IPS DF 6.9 (cell line): ENCODE results near the gene C1orf74.

Source experiments
- DNase-seq: peaks from one replicate; pipeline ENCODE4 v3.0.0-alpha.2; 2013; ENCODE audit warnings: low read depth, low spot score
- H3K27ac ChIP-seq: one replicate; pipeline ENCODE4 v1.5.1; 2013; ENCODE audit warnings: low read length, control low read depth
- H3K27me3 ChIP-seq: 2 replicates; pipeline ENCODE4 v1.6.1; 2013; ENCODE audit warnings: mild to moderate bottlenecking, low read length; ENCODE audit not compliant: control insufficient read depth, insufficient read depth
- H3K36me3 ChIP-seq: 2 replicates; pipeline ENCODE4 v1.6.1; 2013; ENCODE audit warnings: low read length; ENCODE audit not compliant: control insufficient read depth, insufficient read depth
- H3K4me1 ChIP-seq: 2 replicates; pipeline ENCODE4 v1.6.1; 2013; ENCODE audit warnings: low read length; ENCODE audit not compliant: control insufficient read depth, insufficient read depth
- H3K4me3 ChIP-seq: 2 replicates; pipeline ENCODE4 v1.5.1; 2013; ENCODE audit warnings: mild to moderate bottlenecking, low read length
- H3K9me3 ChIP-seq: 2 replicates; pipeline ENCODE4 v1.6.1; 2013; ENCODE audit warnings: low read length, inconsistent platforms; ENCODE audit not compliant: control insufficient read depth, insufficient read depth
- WGBS: extraction: QIAGEN DNeasy Blood & Tissue Kit; methylation state at CpG from one replicate; pipeline ENCODE4 v1.1.7; 2013; ENCODE audit warnings: mixed read lengths, missing lambda C conversion rate; ENCODE audit not compliant: insufficient read length, insufficient coverage; 5-methylcytosine and 5-hydroxymethylcytosine counted together

C1orf74 gene

GRCh38 chr1:209790286-209791193, 6.2 kb upstream of the C1orf74 start:
- peaks cover 8% of the 10 kb centered on the region; the same call in 1 of the 2 replicates for H3K36me3 ChIP-seq
- no peaks in the 10 kb centered on the region for H3K9me3 ChIP-seq
- no peak overlapping the region for H3K27ac ChIP-seq
- no peak for DNase-seq
- no peak overlapping the region for H3K4me3 ChIP-seq
- no CpG with 5 or more reads among the region's 10 CpGs for WGBS
- H3K4me1 ChIP-seq: no peaks in the 10 kb centered on the region
- H3K27me3 ChIP-seq: no peaks in the 10 kb centered on the region

- H3K27me3 ChIP-seq: no peaks in the 10 kb centered on the region
- H3K36me3 ChIP-seq: peaks cover 8% of the 10 kb centered on the region; the same call in 1 of the 2 replicates
- no CpG with 5 or more reads among the region's 1 CpG for WGBS
- H3K4me3 ChIP-seq: no peak overlapping the region
- no peak overlapping the region for H3K27ac ChIP-seq
- H3K9me3 ChIP-seq: no peaks in the 10 kb centered on the region
- peaks cover 1% of the 10 kb centered on the region; the same call in 1 of the 2 replicates for H3K4me1 ChIP-seq
- no peak for DNase-seq
These were observed 4.9 kb upstream of the C1orf74 start for GRCh38 chr1:209789245-209789644.

GRCh38 chr1:209787551-209787950, 3.2 kb upstream of the C1orf74 start:
- Histone ChIP-seq H3K27ac (no peak overlapping the region), H3K9me3 (no peaks in the 10 kb centered on the region), H3K27me3 (no peaks in the 10 kb centered on the region), H3K36me3 (peaks cover 8% of the 10 kb centered on the region; the same call in 1 of the 2 replicates), H3K4me3 (no peak overlapping the region), H3K4me1 (peaks cover 1% of the 10 kb centered on the region; the same call in 1 of the 2 replicates)
- DNase-seq: no peak
- no CpG with 5 or more reads among the region's 2 CpGs for WGBS

- H3K27me3 ChIP-seq: no peaks in the 10 kb centered on the region
- peaks cover 1% of the 10 kb centered on the region; the same call in 1 of the 2 replicates for H3K4me1 ChIP-seq
- H3K4me3 ChIP-seq: no peak overlapping the region
- no peak for DNase-seq
- no CpG with 5 or more reads among the region's 4 CpGs for WGBS
- H3K9me3 ChIP-seq: no peaks in the 10 kb centered on the region
- peaks cover 8% of the 10 kb centered on the region; the same call in 1 of the 2 replicates for H3K36me3 ChIP-seq
- no peak overlapping the region for H3K27ac ChIP-seq
These were observed 1.8 kb upstream of the C1orf74 start for GRCh38 chr1:209786146-209786545.

- H3K27me3 ChIP-seq: no peaks in the 10 kb centered on the region
- H3K4me1 ChIP-seq: peaks cover 1% of the 10 kb centered on the region; the same call in 1 of the 2 replicates
- no CpG with 5 or more reads among the region's 4 CpGs for WGBS
- H3K4me3 ChIP-seq: no peak overlapping the region
- H3K27ac ChIP-seq: no peak overlapping the region
- no peaks in the 10 kb centered on the region for H3K9me3 ChIP-seq
- DNase-seq: no peak
- H3K36me3 ChIP-seq: peaks cover 8% of the 10 kb centered on the region; the same call in 1 of the 2 replicates
These were observed 1.2 kb upstream of the C1orf74 start for GRCh38 chr1:209785592-209785991.

GRCh38 chr1:209783386-209783785, 973 bp downstream of the C1orf74 start:
- no peaks in the 10 kb centered on the region for H3K27me3 ChIP-seq
- WGBS: no CpG with 5 or more reads among the region's 6 CpGs
- H3K4me1 ChIP-seq: peaks cover 1% of the 10 kb centered on the region; the same call in 1 of the 2 replicates
- no peak overlapping the region for H3K4me3 ChIP-seq
- H3K27ac ChIP-seq: no peak overlapping the region
- H3K36me3 ChIP-seq: 0 out of 2 replicates have a peak, but pooled peaks cover 2% of the 10 kb centered on the region
- DNase-seq: no peak
- H3K9me3 ChIP-seq: no peaks in the 10 kb centered on the region

- Histone ChIP-seq H3K4me3 (no peak overlapping the region), H3K27ac (no peak overlapping the region), H3K4me1 (peaks cover 1% of the 10 kb centered on the region; the same call in 1 of the 2 replicates), H3K9me3 (no peaks in the 10 kb centered on the region), H3K27me3 (no peaks in the 10 kb centered on the region), H3K36me3 (no peaks in the 10 kb centered on the region)
- no CpG with 5 or more reads among the region's 4 CpGs for WGBS
- DNase-seq: no peak
These were observed 4.1 kb downstream of the C1orf74 start for GRCh38 chr1:209780268-209780667.

GRCh38 chr1:209778102-209778501, 6.3 kb downstream of the C1orf74 start:
- Histone ChIP-seq H3K27me3 (no peaks in the 10 kb centered on the region), H3K36me3 (no peaks in the 10 kb centered on the region), H3K4me1 (no peaks in the 10 kb centered on the region), H3K9me3 (no peaks in the 10 kb centered on the region), H3K4me3 (no peak overlapping the region), H3K27ac (no peak overlapping the region)
- no CpG with 5 or more reads among the region's 1 CpG for WGBS
- DNase-seq: no peak

- H3K27ac ChIP-seq: no peak overlapping the region
- no peak overlapping the region for H3K4me3 ChIP-seq
- H3K36me3 ChIP-seq: no peaks in the 10 kb centered on the region
- H3K27me3 ChIP-seq: no peaks in the 10 kb centered on the region
- no CpG with 5 or more reads among the region's 2 CpGs for whole genome bisulfite sequencing
- DNase-seq: no peak
- H3K4me1 ChIP-seq: no peaks in the 10 kb centered on the region
- no peaks in the 10 kb centered on the region for H3K9me3 ChIP-seq
These were observed 6.8 kb downstream of the C1orf74 start for GRCh38 chr1:209777587-209777986.

- no peaks in the 10 kb centered on the region; the same call in 1 of the 2 replicates for H3K4me1 ChIP-seq
- no peaks in the 10 kb centered on the region for H3K27me3 ChIP-seq
- no peaks in the 10 kb centered on the region for H3K9me3 ChIP-seq
- no peak overlapping the region for H3K4me3 ChIP-seq
- WGBS: no CpG with 5 or more reads among the region's 2 CpGs
- H3K27ac ChIP-seq: no peak overlapping the region
- no peak for DNase-seq
- no peaks in the 10 kb centered on the region for H3K36me3 ChIP-seq
These were observed 8.7 kb downstream of the C1orf74 start for GRCh38 chr1:209775678-209776077.
